HUES48 (cell line): ENCODE measurements around the gene C11orf65.

Experiments
- H3K27ac ChIP-seq: one replicate; pipeline ENCODE4 v1.7.0; 2013; ENCODE audit warnings: low read depth, low read length, inconsistent platforms
- H3K27me3 ChIP-seq: 2 replicates; pipeline ENCODE4 v1.6.1; 2013; ENCODE audit warnings: mild to moderate bottlenecking, low read length; ENCODE audit not compliant: control insufficient read depth, insufficient read depth
- H3K36me3 ChIP-seq: 2 replicates; pipeline ENCODE4 v1.6.1; 2013; ENCODE audit warnings: low read length; ENCODE audit not compliant: control insufficient read depth, insufficient read depth
- H3K4me1 ChIP-seq: 2 replicates; pipeline ENCODE4 v1.6.1; 2013; ENCODE audit warnings: mild to moderate bottlenecking, low read length; ENCODE audit not compliant: control insufficient read depth, insufficient read depth
- H3K4me3 ChIP-seq: 2 replicates; pipeline ENCODE4 v1.5.1; 2013; ENCODE audit warnings: mild to moderate bottlenecking, low read depth, low read length
- H3K9ac ChIP-seq: 2 replicates; pipeline ENCODE4 v1.6.1; 2013; ENCODE audit warnings: mild to moderate bottlenecking, low read depth, low read length, moderate library complexity
- H3K9me3 ChIP-seq: 2 replicates; pipeline ENCODE4 v1.6.1; 2013; ENCODE audit warnings: low read length; ENCODE audit not compliant: control insufficient read depth, insufficient read depth

Gene C11orf65

DNA sequence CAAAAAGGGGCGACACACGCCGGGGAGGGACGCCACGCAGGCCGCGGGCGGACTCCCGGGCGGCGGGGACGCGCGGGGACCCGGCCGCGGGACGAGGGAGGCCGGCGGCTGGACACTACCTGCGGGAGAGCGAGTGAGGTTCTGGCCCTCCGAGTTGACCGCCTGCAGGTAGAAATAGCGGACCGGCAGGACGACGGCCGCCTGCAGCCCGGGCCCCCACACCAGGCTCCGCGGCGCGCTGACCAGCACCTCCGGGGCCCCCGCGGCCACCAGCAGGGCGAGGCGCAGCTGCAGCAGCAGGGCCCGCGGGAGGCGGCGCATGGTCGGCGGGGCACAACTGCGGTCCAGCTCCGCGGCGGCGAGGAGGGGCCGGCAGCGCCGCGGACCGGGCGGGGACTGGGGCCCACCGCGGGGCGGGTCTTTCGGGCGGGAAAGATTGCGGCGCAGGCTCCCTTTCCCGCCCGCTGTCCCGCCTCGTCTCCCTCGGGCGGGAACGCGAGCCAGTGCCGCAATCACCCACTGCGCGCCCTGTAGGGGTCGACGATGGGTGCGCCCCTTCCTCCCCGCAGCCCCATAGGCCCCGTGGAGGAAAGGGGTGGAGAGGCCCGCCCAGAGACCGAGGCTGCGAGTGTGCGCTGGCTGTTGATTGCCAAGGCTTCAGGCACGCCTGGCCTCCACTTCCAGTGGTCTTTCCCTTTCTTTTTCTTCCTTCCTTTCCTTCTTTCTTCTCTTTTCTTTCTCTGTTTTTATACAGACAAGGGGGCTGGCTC lies 30.9 kb upstream of the C11orf65 start, which contains the start of gene POGLUT3:
TSS of gene POGLUT3 (minus strand) at position 339 of the 770 bp plus-strand sequence. CDS start at position 321, 18 bp downstream.
- Histone ChIP-seq H3K27ac (peak within 1 kb of the TSS; percentile 87), H3K9me3 (no peaks in the 10 kb centered on the region), H3K27me3 (peaks cover 3% of the 10 kb centered on the region; the same call in 1 of the 2 replicates), H3K4me3 (peak within 1 kb of the TSS; percentile 81), H3K36me3 (no peaks in the 10 kb centered on the region), H3K4me1 (peaks cover 12% of the 10 kb centered on the region), H3K9ac (peak within 1 kb of the TSS; percentile 77)

- no peaks in the 10 kb centered on the region for H3K9me3 ChIP-seq
- peak overlapping the region; percentile 77 for H3K9ac ChIP-seq
- peak overlapping the region; percentile 81 for H3K4me3 ChIP-seq
- H3K27me3 ChIP-seq, result peaks cover 3% of the 10 kb centered on the region; the same call in 1 of the 2 replicates
- peaks cover 12% of the 10 kb centered on the region for H3K4me1 ChIP-seq
- H3K36me3 ChIP-seq, result no peaks in the 10 kb centered on the region
- peak overlapping the region; percentile 87 for H3K27ac ChIP-seq
Measured at GRCh38 chr11:108497317-108498045, 30.2 kb upstream of the C11orf65 start.

GRCh38 chr11:108496643-108497256 lies 29.4 kb upstream of the C11orf65 start:
- Histone ChIP-seq H3K4me3 (peak overlapping the region; percentile 81), H3K9ac (no peak overlapping the region), H3K36me3 (no peaks in the 10 kb centered on the region), H3K4me1 (peaks cover 12% of the 10 kb centered on the region), H3K9me3 (no peaks in the 10 kb centered on the region), H3K27me3 (peaks cover 3% of the 10 kb centered on the region; the same call in 1 of the 2 replicates), H3K27ac (peak overlapping the region; percentile 87)

DNA sequence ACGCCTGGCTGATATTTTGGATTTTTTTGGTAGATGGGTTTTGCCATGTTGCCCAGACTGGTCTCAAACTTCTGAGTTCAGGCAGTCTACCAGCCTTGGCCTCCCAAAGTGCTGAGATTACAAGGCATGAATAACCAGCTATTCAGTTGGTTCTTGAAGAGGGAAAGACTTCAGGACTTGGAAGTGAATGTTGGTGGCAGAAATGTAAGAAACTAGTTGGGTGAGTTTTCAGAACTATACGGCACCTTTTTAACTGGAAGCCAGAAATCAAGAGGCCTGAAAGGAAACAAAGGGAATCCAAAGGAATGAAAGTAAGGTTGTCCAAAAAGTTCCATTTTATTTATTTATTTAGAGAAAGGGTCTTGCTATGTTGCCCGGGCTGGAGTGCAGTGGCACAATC lies 28.0 kb upstream of the C11orf65 start:
- Histone ChIP-seq H3K36me3 (no peaks in the 10 kb centered on the region), H3K4me1 (peaks cover 12% of the 10 kb centered on the region), H3K9me3 (no peaks in the 10 kb centered on the region), H3K27me3 (peaks cover 3% of the 10 kb centered on the region; the same call in 1 of the 2 replicates), H3K4me3 (no peak overlapping the region), H3K9ac (no peak overlapping the region), H3K27ac (no peak overlapping the region)

- Histone ChIP-seq H3K27ac (no peak overlapping the region), H3K4me3 (no peak overlapping the region), H3K27me3 (peaks cover 3% of the 10 kb centered on the region; the same call in 1 of the 2 replicates), H3K36me3 (0 out of 2 replicates have a peak, but pooled peaks cover 4% of the 10 kb centered on the region), H3K9ac (no peak overlapping the region), H3K4me1 (peaks cover 12% of the 10 kb centered on the region), H3K9me3 (no peaks in the 10 kb centered on the region)
Measured at GRCh38 chr11:108494182-108494581, 26.9 kb upstream of the C11orf65 start.

DNA sequence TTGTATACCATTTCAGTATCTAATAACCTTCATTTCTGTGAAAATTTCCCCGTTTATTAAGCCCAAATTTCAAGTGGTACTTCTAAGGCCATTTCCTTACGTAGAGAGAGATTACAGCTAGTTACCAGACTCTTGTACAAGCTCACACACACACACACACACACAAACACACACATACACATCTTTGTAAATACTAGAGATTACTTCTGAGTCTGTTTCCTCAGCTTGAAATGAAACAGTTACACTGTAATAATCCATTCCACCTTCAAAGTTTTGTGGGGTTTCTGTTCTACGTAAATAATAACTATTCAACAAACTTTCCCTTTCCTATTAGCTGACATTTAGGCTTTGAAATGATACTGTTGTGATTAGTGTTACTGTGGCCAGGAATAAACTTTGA lies 24.6 kb upstream of the C11orf65 start:
- Histone ChIP-seq H3K36me3 (0 out of 2 replicates have a peak, but pooled peaks cover 4% of the 10 kb centered on the region), H3K9ac (no peak overlapping the region), H3K9me3 (no peaks in the 10 kb centered on the region)

DNA sequence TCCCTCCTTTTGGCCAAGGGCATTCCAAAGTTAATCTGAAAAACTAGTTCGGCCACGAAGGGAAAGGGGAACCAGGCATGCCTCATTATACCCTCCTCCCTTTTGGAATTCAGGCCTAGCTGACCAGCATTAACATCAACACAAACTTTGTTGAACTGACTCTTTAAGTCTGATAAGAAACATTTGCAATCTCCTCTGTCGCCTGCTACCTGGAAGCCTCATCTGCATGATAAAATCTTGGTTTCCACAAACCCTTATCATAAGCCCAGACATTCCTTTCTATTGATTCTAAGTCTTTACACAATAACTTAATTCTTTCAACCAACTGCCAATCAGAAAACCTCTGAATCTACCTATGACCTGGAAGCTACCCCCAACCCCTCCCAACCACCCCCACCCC lies 19.5 kb upstream of the C11orf65 start:
- Histone ChIP-seq H3K27me3 (no peaks in the 10 kb centered on the region), H3K36me3 (peaks cover 9% of the 10 kb centered on the region; the same call in 1 of the 2 replicates), H3K9me3 (no peaks in the 10 kb centered on the region), H3K4me1 (no peaks in the 10 kb centered on the region), H3K9ac (no peak overlapping the region), H3K4me3 (no peak overlapping the region), H3K27ac (no peak overlapping the region)

More for the DNA sequence above, 24.6 kb upstream of the C11orf65 start:
- H3K4me3 ChIP-seq, result no peak overlapping the region
- no peak overlapping the region for H3K27ac ChIP-seq
- peaks cover 6% of the 10 kb centered on the region for H3K4me1 ChIP-seq
- no peaks in the 10 kb centered on the region for H3K27me3 ChIP-seq

- no peaks in the 10 kb centered on the region for H3K27me3 ChIP-seq
- no peak overlapping the region for H3K27ac ChIP-seq
- H3K36me3 ChIP-seq, result peaks cover 10% of the 10 kb centered on the region; the same call in 1 of the 2 replicates
- H3K9ac ChIP-seq, result no peak overlapping the region
- H3K9me3 ChIP-seq, result no peaks in the 10 kb centered on the region
- no peaks in the 10 kb centered on the region for H3K4me1 ChIP-seq
- no peak overlapping the region for H3K4me3 ChIP-seq
Measured at GRCh38 chr11:108486331-108486730, 19.0 kb upstream of the C11orf65 start.

DNA sequence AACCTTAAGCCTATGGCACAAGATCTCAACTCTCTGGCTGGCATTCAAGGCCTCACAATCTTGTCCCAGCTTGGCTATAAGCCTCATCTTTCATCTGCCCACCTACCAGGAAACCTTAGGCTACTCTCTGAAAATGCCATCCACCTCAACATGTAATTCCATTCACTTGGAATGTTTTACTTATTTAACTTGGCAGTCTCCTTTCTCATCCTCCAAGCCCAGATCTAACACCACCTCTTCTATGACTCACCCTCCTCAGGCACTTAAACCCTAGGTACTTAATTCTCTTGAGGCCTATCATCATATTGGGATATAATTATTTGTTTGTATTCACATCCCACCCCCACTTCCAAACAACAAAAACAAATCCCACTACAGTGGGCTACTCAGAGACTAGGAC lies 15.8 kb upstream of the C11orf65 start:
- H3K9me3 ChIP-seq, result no peaks in the 10 kb centered on the region
- H3K4me1 ChIP-seq, result no peaks in the 10 kb centered on the region
- H3K36me3 ChIP-seq, result peaks cover 15% of the 10 kb centered on the region; the same call in 1 of the 2 replicates
- H3K27ac ChIP-seq, result no peak overlapping the region
- H3K9ac ChIP-seq, result no peak overlapping the region
- H3K27me3 ChIP-seq, result no peaks in the 10 kb centered on the region
- no peak overlapping the region for H3K4me3 ChIP-seq

DNA sequence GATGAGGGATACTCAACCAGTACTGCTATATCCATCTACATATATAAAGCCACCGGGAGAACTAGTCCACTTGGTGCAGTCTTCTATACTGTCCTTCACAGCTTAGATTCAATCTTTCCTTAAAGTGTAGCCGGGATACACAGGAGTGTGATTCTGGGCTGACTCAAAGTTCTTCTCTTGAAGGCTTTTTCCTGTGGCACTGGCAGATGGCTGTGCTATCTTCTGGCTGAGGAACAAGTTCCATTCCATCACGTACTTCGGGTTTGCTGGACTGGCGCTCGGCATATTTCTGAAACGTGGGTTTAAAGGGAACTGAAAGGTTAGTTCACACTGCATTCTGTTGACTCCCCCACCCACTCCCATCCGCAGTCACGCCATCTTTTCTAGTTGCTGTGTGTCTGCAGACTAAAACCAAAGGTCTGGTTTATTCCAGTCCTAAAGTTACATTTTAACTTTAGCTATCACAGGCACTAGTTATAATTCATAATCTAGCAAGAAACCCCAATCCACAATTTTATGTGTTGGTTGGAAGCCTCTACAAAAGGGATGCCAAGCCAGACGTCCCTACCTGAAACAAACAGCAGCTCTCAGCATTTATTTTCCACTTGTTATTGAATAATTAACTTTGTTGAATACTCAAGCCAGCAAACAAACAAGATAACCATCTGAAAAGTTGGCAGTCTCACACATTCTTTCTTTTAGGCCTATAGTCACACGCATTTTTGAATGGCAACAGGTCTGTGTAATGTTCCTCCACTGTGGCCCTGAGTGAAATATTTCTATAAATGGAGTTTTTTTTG lies 7.5 kb upstream of the C11orf65 start:
- Histone ChIP-seq H3K27ac (no peak overlapping the region), H3K4me3 (no peak overlapping the region), H3K36me3 (peaks cover 15% of the 10 kb centered on the region; the same call in 1 of the 2 replicates), H3K4me1 (no peaks in the 10 kb centered on the region), H3K27me3 (no peaks in the 10 kb centered on the region), H3K9ac (no peak overlapping the region), H3K9me3 (no peaks in the 10 kb centered on the region)
